HL-60 (cell line): Measurements from ENCODE around the gene CAMK2D.

Experiments
- CTCF ChIP-seq: IDR thresholded peaks from one replicate; pipeline ENCODE4 v1.5.1; 2011; ENCODE audit warnings: low read length, control low read depth, inconsistent platforms; ENCODE audit not compliant: insufficient read depth
- GABPA ChIP-seq: IDR thresholded peaks from 2 replicates; pipeline ENCODE4 v1.6.1; 2012; ENCODE audit warnings: low read depth
- POLR2AphosphoS5 ChIP-seq: IDR thresholded peaks from 2 replicates; pipeline ENCODE4 v1.6.1; 2012; ENCODE audit warnings: low read depth
- REST ChIP-seq: IDR thresholded peaks from 2 replicates; pipeline ENCODE4 v1.6.1; 2012; ENCODE audit warnings: low read depth; ENCODE audit not compliant: insufficient replicate concordance

GRCh38 chr4:113625902-113626301, 135.6 kb downstream of the CAMK2D start:
- TF ChIP-seq CTCF: no peak
- TF ChIP-seq REST: no peak
- TF ChIP-seq POLR2AphosphoS5: no peak
- TF ChIP-seq GABPA: no peak
